AG04449 (cell line): Measurements from ENCODE around the gene GLIS2.
"Not testable (repeated sequence)": the region's sequence is repeated elsewhere in the genome, so short reads cannot be mapped to it uniquely, and the experiment has no call there.

Source experiments
- CTCF ChIA-PET: fragments of 350-600 bp; formaldehyde crosslinking; extraction: SDS; loops from one replicate; lab custom pipeline; 2021; ENCODE audit warnings: antibody characterized with exemption; lab: Yijun Ruan, JAX
- POLR2A ChIA-PET: fragments of 400-600, 350-600 bp; formaldehyde crosslinking; extraction: SDS; loops from one replicate; lab custom pipeline; 2020; ENCODE audit warnings: antibody characterized with exemption, inconsistent platforms; lab: Yijun Ruan, JAX
- DNase-seq: peaks from one replicate; pipeline ENCODE4 v3.0.0-alpha.2; 2010; ENCODE audit warnings: low read depth, low spot score
- H3K4me3 ChIP-seq: 2 replicates; pipeline ENCODE4 v1.5.1; 2011; ENCODE audit warnings: low read depth, mild to moderate bottlenecking, control low read depth, low read length
- TF ChIP-seq, protein P1 (sequence below): IDR thresholded peaks from one replicate; pipeline ENCODE4 v1.5.1; 2011; ENCODE audit warnings: mild to moderate bottlenecking, moderate library complexity, low read length, control low read depth, inconsistent platforms; ENCODE audit not compliant: insufficient read depth; ENCODE audit errors: missing control alignments

Gene GLIS2

DNA sequence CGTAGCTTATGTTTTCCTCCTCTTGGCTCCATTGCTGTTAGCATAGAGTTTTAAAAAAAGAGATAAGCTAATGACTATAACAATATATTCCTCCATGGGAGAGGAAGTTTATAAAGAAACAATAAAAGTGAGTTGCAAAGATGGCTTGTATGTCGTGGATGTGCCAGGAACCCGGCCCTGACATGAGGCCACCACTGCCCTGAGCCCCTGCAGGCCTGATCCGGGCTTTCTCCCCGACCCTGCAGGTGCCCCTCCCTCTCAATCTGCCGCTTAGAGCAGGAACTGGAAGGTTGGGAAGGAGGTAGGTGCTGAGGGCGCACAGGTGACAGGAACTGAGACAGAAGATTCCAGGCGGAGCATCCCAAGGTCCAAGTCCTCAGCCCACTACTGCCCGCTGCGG lies 23.6 kb downstream of the GLIS2 start:
- TF ChIP-seq, protein P1, sequence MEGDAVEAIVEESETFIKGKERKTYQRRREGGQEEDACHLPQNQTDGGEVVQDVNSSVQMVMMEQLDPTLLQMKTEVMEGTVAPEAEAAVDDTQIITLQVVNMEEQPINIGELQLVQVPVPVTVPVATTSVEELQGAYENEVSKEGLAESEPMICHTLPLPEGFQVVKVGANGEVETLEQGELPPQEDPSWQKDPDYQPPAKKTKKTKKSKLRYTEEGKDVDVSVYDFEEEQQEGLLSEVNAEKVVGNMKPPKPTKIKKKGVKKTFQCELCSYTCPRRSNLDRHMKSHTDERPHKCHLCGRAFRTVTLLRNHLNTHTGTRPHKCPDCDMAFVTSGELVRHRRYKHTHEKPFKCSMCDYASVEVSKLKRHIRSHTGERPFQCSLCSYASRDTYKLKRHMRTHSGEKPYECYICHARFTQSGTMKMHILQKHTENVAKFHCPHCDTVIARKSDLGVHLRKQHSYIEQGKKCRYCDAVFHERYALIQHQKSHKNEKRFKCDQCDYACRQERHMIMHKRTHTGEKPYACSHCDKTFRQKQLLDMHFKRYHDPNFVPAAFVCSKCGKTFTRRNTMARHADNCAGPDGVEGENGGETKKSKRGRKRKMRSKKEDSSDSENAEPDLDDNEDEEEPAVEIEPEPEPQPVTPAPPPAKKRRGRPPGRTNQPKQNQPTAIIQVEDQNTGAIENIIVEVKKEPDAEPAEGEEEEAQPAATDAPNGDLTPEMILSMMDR: no peak
- H3K4me3 ChIP-seq: no peak overlapping the region
- CTCF ChIA-PET: interaction anchor here (0.7 to 9.9 kb wide), 7 partner anchors 9 to 63 kb away, joined by 3 to 94 read pairs (median 4); no protein-coding TSS in a partner anchor
- no peak for DNase-seq
- POLR2A ChIA-PET: no interaction called here

DNA sequence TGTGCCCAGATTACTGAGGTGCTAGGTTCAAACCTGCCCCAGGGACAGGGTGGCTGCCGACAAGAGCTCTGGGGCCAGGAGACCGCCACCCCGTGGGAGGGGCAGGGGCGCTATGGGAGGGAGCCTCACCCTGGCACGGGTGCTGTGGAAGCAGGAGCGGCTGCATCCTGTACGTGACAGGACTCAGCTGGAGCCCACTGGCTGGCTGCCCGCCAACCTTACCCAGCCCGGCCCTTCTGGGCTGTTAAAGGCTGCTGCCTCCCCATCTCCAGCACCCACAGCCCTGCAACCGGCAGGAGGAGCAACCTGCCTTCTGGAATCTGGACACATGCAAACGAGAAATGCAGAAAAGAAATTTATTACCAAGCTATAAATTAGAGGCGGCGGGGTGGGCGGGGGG lies 24.0 kb downstream of the GLIS2 start:
- ChIA-PET CTCF (interaction anchor here (0.7 to 9.9 kb wide), 7 partner anchors 10 to 62 kb away, joined by 3 to 94 read pairs (median 4); no protein-coding TSS in a partner anchor), POLR2A (interaction anchor here (1.4 kb wide), 1 partner anchor 12 kb away, joined by 3 read pairs; no protein-coding TSS in a partner anchor)
- no peak overlapping the region for H3K4me3 ChIP-seq
- TF ChIP-seq, protein P1: no peak
- DNase-seq: no peak

DNA sequence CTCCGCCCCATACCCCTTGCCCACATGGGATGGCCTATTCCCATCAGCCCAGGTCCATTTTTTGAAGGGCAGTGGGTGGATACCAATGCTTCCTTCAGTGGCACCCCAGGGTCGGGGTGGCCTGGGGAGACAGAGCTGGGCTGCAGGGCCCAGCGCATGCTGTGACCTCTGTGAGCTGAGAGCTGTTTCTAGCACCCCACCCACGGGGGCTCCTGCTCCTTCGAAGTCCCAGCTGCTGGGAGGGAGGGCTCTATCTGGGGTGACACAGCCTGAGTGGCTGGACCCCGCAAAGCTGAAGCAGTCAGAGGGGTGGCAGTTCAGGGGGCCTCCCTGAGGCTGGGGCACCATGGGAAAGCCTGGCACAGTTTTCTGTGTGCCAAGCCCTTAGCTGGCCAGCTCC lies 24.6 kb downstream of the GLIS2 start:
- no peak overlapping the region for H3K4me3 ChIP-seq
- DNase-seq: no peak
- TF ChIP-seq, protein P1: no peak
- POLR2A ChIA-PET: interaction anchor here (1.4 kb wide), 1 partner anchor 11 kb away, joined by 3 read pairs; no protein-coding TSS in a partner anchor
- CTCF ChIA-PET: interaction anchor here (0.7 to 9.9 kb wide), 8 partner anchors 10 to 62 kb away, joined by 3 to 94 read pairs (median 5); partner anchors contain the start of gene PAM16

DNA sequence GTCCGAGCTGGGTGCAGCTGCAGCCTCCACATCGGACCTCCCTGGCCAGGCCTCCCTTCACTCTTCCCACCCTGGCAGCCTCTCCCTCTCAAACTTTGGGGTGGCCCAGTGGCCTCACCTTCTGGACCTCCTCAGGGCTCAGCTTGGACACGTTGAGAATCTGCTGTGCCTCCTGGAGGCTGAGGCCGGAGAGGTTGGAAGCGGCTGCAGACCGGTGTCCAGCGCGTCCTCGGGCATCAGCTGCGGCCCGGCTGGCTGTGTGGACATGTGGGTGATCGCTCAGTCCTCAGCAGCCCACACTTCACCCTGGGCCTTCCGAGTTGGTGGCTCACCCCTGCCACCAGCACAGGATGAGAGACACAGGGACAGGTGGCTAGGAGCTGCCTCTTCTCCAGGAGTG lies 25.4 kb downstream of the GLIS2 start:
- POLR2A ChIA-PET: interaction anchor here (1.2 to 1.4 kb wide), 2 partner anchors 10 to 69 kb away, joined by 3 read pairs; partner anchors contain the start of gene TFAP4
- TF ChIP-seq, protein P1: no peak
- no peak overlapping the region for H3K4me3 ChIP-seq
- CTCF ChIA-PET: interaction anchor here (0.9 to 9.9 kb wide), 5 partner anchors 10 to 141 kb away, joined by 3 to 94 read pairs (median 15); partner anchors contain the start of gene PAM16
- DNase-seq: no peak

DNA sequence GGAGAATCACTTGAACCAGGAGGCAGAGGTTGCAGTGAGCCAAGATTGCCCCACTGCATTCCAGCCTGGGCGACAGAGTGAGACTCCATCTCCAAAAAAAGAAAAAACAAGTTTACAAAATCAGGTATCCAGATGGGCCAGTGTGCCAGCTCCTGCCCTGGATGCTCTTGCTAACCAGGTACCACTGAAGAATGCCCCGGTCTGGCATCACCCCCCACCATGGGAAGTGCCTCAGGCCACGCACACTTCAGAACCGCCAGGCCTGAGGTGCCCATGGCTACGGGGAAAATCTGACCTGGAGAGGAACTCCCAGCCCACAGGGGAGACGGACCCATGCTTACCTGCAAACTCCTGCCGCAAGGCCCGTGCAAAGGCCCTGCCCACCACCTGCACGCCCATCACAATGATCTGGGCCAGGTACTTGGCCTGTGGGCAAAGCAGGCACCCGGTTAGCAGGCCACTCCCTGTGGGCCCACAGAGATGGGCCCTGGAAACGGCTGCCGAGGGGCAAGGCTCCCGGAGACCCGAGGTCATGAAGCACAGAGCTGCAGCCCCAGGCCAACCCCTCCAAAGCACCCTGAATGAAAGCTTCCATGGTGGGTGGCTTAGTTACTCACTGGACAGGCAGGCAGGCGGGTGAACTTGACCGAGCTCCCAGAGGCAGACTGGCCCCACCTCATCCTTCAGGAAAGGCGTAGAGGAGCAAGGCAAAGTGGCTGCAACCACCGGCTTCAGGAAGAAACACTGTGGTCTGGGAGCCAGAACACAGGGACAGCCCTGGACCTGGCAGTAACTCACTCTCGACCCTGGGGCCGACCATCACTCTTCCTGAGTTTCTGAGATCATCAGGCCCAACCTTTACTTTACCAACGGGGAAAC lies 27.2 kb downstream of the GLIS2 start:
- no peak for DNase-seq
- TF ChIP-seq, protein P1: no peak
- CTCF ChIA-PET: interaction anchor here (1.6 to 9.9 kb wide), 4 partner anchors 8 to 59 kb away, joined by 7 to 94 read pairs (median 52); partner anchors contain the start of gene PAM16
- no peak overlapping the region for H3K4me3 ChIP-seq
- POLR2A ChIA-PET: no interaction called here

DNA sequence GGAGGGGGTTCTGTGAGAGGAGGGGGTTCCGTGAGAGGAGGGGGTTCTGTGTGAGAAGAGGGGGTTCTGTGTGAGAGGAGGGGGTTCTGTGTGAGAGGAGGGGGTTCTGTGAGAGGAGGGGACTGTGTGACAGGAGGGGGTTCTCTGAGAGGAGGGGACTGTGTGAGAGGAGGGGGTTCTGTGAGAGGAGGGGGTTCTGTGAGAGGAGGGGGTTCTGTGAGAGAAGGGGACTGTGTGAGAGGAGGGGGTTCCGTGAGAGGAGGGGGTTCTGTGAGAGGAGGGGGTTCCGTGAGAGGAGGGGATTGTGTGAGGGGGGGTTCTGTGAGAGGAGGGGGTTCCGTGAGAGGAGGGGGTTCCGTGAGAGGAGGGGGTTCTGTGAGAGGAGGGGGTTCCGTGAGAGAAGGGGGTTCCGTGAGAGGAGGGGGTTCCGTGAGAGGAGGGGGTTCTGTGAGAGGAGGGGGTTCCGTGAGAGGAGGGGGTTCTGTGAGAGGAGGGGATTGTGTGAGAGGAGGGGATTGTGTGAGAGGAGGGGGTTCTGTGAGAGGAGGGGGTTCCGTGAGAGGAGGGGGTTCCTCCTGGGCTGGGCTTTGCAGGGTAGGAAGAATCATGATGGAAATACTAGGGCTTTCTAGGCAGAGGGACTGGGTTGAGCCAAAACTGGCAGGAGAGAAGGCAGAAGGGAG lies 28.6 kb downstream of the GLIS2 start:
- H3K4me3 ChIP-seq, POLR2A ChIA-PET, DNase-seq: not testable (repeated sequence)
- CTCF ChIA-PET: interaction anchor here (1.6 to 12.9 kb wide), 4 partner anchors 14 to 59 kb away, joined by 7 to 213 read pairs (median 91); no protein-coding TSS in a partner anchor
